Esophagus muscularis mucosa (tissue), 4 donors: ENCODE results near the gene HOXC5.

Experiments used
- CTCF ChIP-seq, 3 experiments: fragments of 200-600 bp in 2 of 3; fragments of 450-650 bp in 1 of 3; sonication (generic) in 2 of 3; IDR thresholded peaks; one replicate each; pipeline ENCODE4 v1.5.1; 2017 to 2019; ENCODE audit warnings: antibody characterized with exemption in 3 of 3, mild to moderate bottlenecking in 2 of 3, moderate library complexity in 1 of 3
- EP300 ChIP-seq: sonication (generic); formaldehyde crosslinking; IDR thresholded peaks from one replicate; pipeline ENCODE4 v1.6.1; 2017; ENCODE audit warnings: antibody characterized with exemption
- POLR2A ChIP-seq: fragments of 450-650 bp; IDR thresholded peaks from one replicate; pipeline ENCODE4 v1.6.1; 2017; ENCODE audit warnings: antibody characterized with exemption, moderate library complexity, mild to moderate bottlenecking, low read depth
- POLR2AphosphoS5 ChIP-seq, 2 donors: sonication (generic); formaldehyde crosslinking; IDR thresholded peaks; one replicate each; pipeline ENCODE4 v1.6.1; 2017; ENCODE audit warnings: antibody characterized with exemption in 2 of 2

GRCh38 chr12:53988541-53989226, 44.2 kb upstream of the HOXC5 start:
- TF ChIP-seq CTCF (IDR thresholded peaks at IDR 0.05) = no peak
- no peak for TF ChIP-seq EP300
- TF ChIP-seq POLR2A = no peak
- TF ChIP-seq POLR2AphosphoS5 (IDR thresholded peaks at IDR 0.05) = no peak
